GM18861 (cell line): ENCODE data around the gene TRIM31.
"Not testable (repeated sequence)": the region's sequence is repeated elsewhere in the genome, so short reads cannot be mapped to it uniquely, and the experiment has no call there.

Experiments used
- ATAC-seq: cut with Tn5 transposase; IDR thresholded peaks from one replicate; pipeline ENCODE4 v1.9.1; 2021; ENCODE audit not compliant: unreplicated experiment

The TRIM31 gene

DNA sequence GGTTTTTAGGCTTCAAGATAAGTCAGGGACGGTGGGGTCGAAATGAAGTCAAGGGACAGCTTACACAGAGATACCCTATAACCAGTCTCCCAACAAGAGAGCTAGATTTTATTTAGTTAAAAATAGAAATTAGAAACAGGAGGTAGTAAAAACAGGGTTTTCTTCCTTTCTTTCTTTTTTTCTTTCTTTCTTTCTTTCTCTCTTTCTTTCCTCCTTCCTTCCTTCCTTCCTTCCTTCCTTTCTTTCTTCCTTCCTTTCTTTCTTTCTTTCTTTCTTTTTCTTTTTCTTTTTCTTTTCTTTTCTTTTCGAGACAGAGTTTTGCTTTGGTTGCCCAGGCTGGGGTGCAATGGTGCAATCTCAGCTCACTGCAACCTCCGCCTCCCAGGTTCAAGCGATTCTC is 5.8 kb upstream of the TRIM31 start:
- not testable (repeated sequence) for ATAC-seq

GRCh38 chr6:30116724-30117123 is 3.8 kb upstream of the TRIM31 start:
- ATAC-seq: no peak

GRCh38 chr6:30113841-30114240 is 951 bp upstream of the TRIM31 start:
- ATAC-seq: no peak

DNA sequence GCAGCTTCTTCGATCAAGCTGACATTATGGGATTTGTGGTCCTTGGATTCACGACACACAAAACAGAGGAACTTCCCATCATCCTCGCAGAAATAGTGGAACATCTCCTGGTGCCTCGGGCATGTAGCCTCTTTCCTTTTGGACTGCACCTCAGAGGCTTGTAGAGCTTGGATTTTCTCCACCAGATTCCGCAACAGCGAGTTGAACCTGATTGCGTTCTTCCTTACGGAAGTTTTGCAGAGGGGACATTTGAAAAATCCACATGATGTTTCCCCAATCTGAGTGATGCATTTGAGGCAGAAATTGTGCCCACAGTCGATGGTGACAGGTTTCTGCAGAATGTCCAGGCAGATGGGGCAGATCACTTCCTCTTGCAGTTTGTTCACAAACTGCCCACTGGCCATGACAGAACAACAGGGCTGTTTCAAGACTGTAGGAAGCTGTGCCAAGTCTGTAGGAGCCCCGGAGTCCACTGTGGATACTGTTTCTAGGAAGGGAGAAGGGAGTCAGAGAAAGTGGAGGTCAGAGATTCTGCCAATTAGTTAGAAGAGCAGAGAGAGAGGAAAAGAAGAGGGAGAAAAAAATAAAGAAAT is 392 bp downstream of the TRIM31 start:
- no peak for ATAC-seq

GRCh38 chr6:30111266-30111856 is 1.5 kb downstream of the TRIM31 start:
- no peak for ATAC-seq

GRCh38 chr6:30104661-30105060 is 8.2 kb downstream of the TRIM31 start:
- no peak for ATAC-seq

DNA sequence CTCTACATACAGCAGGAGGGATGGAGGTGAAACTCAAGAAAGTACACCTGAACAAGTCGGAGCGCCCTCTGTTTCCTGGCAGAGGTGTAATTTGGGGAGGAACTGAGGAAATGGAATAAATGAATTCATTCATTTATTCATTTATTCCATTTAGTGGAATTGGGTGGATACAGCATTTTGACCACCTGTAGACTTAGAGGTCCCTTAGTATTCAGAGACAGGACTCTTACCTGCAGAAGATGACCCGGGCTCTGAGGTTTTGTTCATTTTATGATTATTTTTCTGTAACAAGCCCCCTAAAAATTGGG is 9.1 kb downstream of the TRIM31 start:
- ATAC-seq: no peak

GRCh38 chr6:30102970-30103871 is 9.7 kb downstream of the TRIM31 start:
- peak; percentile 38 for ATAC-seq

- ATAC-seq: no peak
Measured at GRCh38 chr6:30102414-30102969, 10.4 kb downstream of the TRIM31 start.

DNA sequence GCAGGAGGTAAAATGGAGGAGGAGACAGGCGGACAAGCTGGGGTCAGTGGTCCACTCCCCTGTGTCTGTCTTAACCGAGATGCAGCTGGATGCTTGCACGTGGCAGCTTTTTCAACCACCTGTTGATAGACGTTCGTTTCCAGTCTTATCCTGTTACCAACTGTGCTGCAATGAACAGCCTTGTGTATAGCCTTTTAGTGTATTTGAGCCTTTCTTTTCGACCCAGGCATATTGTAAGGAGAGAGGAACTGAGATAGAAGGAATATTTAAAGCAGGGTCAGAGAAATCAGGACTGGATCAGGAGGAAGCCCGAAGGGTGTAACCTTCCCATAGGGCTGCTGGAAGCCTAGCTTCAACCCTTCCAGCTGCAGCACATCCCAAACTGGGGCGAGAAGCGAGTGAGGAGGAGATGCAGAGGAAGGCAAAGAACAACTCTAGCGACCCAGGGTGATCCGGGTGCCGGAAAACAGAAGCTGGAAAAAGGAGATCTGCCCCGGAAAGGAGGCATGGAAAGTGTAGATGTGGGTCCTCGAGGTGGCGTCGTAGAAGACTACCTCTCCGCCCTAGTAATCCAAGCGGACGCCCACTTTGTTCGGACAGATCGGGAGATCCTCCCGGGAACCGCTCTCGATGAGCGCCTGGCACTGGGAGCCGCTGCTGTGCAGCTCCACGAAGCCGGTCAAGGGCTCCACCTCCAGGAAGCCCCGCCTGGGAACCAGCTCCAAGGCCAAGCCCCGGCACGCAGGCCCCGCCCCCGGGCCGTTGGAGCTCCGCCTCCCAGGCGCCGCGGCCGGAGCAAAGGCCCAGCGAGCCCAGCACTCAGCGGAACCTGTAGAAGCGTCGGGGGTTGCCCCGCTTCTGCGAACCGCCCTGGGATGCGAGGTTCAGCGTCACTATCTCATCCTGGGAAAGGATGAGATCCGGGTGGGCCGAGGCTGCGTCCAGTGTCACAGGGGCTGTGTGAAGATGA is 11.2 kb downstream of the TRIM31 start:
- peak; percentile 55 for ATAC-seq

GRCh38 chr6:30100585-30101443 is 12.1 kb downstream of the TRIM31 start:
- no peak for ATAC-seq

GRCh38 chr6:30100154-30100553 is 12.7 kb downstream of the TRIM31 start:
- no peak for ATAC-seq

DNA sequence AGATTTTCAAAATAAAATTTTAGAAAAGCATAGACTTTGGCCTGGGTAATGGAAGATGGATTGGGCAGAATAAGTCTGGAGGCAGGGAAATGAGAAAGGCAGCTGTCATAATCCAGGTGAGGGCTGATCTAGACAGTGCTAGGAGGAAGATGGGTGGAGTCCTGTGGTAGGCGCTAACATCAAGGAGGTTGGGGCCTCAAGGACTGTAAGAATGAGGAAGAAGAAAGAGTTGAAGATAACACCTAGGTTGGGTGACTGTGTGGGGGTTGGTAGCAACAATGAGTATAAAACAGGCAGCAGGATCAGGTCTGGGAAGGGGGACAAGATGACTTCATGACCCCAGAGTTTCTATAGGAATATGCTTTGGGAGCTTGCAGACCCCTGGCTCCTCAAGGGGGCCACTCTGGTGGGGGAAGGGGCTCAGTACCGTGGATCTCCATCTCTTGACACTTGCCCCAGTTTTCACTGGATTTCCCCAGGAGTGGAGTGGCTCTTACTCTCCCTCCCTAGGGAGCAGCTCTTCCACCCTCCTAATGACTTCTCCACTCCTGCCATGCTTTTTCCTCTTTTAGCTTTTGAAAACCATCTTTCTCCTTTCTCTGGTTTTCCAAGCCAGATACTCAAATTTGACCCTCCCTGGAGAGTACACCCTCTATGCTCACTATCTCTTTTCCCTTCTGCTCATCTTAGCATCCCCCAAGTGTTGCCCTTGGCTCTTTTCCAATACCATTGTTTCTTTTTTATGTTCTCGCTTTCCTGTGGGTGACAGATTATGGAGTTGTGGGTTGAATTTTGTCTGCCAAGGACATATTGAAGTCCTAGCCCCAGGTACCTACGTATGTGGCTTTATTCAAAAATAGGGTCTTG is 14.8 kb downstream of the TRIM31 start:
- ATAC-seq: no peak

DNA sequence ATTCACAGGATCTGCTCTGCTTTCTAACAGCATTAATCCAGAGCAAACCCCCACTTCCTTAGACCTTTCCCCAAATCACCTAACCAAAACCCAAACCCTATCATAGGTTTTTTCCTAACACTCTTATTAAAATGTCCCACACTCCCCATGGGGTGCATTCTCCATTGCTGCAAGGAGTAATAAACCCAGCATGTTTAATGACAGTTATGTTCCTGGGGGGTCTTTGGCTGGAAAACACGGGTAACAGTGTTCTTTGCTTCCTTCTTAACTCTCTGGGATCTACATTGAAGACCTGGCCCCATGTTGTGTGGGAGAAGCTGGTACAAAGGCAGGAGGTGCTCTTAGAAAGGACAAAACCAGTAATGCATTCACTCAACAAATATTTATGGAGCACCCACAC is 16.1 kb downstream of the TRIM31 start:
- no peak for ATAC-seq

- ATAC-seq: no peak
Measured at GRCh38 chr6:30093951-30094661, 18.8 kb downstream of the TRIM31 start.

DNA sequence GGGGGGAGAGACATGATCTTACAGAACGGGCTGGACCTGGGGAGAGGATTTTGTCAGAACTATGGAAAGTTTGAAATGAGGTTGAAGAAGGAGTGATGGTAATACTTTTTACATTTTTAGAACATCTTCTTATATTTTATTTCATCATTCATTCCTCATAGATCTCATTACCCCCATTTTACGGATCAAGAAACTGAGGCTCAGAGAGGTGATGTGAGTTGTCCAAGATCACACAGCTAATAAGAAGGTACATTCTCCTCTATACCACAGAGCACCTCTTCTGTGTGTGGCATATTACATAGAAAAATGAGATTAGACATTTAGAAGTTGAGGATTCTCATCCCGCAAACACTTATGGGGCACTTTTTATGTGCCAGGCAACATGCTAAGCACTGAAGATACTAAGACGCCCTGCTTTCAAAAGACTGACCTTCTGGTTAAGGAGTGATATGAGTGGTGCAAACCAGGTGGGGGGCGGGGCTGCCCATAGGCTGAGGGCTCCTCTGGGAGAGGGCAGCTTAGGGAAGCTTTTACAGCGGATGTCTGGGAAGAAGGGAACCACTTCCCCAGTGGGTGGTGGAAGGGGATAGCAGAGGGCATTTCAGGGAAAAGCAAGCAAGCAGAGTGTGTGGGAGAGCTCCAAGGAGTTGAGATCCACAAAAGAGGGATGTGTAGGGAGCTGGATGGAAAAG is 19.9 kb downstream of the TRIM31 start:
- ATAC-seq: no peak

DNA sequence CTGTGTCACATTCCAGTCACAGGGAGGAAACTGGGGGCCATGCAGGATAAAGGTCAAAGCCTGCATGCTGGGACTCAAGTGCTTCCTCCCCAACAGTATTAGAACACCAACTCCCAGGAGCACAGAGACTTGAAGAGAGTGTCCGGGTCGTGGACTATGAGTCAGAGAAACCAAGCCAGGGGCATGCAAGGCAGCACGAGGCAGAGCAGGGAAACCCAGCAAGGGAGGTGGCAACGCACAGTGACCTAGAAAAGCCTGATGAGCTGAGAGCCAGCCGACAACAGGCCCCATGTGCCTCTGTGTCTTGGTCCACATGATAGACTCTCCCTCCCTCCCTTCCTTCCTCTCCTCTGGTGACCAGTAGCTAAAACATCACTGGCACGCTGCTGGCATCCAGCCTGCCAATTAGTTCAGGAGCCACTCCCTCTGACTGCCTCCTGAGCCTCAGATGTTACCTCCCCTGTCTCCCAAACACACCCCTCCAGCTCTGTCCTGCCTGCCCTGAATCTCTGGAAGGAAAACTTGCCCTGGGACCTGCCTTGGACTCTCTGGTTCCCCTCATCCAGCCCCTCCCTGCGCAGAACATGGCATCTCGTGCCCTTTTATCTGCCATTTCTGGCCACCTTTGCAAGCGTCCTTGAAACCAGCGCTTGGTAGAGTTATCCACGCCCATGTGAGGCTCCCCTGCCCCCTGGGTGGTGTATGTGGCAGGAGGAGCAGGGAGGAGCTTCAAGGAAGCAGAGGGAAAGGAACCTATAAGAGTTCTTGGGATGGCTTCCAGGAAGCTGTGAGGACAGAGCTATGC is 21.1 kb downstream of the TRIM31 start:
- ATAC-seq: no peak
